Choroid plexus epithelial cell (primary cell): ENCODE results near the gene PCDH1.

Experiments used
- DNase-seq: peaks from one replicate; pipeline ENCODE4 v3.0.0-alpha.2; 2010; ENCODE audit warnings: low read depth
- H3K4me3 ChIP-seq: 2 replicates; pipeline ENCODE4 v1.5.1; 2011; ENCODE audit warnings: low read depth, mild to moderate bottlenecking, control low read depth, low read length, moderate library complexity
- TF ChIP-seq, protein P1 (sequence below): conservative IDR thresholded peaks from 2 replicates; pipeline ENCODE4 v1.5.1; 2011; ENCODE audit warnings: low read depth, mild to moderate bottlenecking, control low read depth, inconsistent platforms, low read length, moderate library complexity

The PCDH1 gene

DNA sequence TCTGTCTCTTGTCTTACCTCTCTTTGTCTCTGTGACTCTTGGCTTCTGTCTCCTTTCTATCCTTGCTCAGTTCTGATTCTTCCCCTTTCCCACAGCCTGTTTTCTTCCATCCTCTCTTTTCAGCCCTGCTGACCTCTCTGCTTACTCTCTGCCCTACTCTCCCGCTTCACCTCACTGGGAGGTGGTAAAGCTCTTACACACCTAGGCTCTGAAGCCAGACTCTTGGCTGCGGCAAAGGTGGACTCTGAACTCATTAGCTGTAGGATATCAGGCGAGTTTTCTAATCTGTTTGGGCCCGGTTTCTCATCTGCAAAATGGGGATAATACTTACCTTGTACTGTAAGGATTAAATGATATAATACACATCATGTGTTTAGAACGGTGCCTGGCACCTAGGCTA is 11.1 kb downstream of the PCDH1 start:
- DNase-seq: no peak
- no peak overlapping the region for H3K4me3 ChIP-seq
- TF ChIP-seq, protein P1, sequence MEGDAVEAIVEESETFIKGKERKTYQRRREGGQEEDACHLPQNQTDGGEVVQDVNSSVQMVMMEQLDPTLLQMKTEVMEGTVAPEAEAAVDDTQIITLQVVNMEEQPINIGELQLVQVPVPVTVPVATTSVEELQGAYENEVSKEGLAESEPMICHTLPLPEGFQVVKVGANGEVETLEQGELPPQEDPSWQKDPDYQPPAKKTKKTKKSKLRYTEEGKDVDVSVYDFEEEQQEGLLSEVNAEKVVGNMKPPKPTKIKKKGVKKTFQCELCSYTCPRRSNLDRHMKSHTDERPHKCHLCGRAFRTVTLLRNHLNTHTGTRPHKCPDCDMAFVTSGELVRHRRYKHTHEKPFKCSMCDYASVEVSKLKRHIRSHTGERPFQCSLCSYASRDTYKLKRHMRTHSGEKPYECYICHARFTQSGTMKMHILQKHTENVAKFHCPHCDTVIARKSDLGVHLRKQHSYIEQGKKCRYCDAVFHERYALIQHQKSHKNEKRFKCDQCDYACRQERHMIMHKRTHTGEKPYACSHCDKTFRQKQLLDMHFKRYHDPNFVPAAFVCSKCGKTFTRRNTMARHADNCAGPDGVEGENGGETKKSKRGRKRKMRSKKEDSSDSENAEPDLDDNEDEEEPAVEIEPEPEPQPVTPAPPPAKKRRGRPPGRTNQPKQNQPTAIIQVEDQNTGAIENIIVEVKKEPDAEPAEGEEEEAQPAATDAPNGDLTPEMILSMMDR: no peak

DNA sequence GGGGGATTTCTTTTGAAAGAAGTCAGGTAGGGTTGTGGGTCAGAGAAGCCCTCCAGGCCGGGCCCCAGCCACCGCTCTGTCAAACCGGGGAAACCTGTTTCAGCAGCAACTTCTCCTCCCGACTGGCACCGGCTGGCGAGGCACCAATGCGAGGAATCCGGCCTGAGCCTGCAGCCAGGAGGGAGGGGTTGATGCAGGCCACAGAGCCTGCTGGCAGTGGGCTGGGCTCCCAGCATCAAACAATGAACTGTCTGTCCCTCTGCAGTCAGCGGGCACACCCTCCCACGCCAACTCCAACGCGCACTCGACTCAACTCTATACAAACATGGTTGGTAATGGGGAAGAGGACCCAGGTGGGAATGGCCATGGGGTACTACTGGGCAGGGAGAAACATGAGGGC is 12.1 kb downstream of the PCDH1 start:
- DNase-seq: no peak
- no peak overlapping the region for H3K4me3 ChIP-seq
- TF ChIP-seq, protein P1: no peak

DNA sequence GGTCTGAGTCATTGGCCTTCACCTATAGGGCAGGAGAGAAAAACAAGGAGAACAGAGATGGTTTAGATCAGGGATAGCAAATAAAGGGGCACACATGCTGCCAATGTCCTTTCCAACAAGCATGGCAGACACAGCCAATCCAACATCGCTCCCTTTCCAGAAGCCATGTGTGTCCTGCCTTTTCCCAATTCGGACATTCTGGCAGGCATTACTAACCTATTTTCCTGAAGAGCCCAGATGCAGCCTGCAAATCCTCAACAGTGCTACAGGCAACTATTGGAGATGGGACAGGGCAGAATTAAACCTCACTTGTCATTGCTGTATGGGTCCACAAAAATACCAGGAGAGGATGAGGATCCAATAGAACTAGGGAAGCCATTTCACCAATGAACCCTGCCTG is 12.8 kb downstream of the PCDH1 start:
- TF ChIP-seq, protein P1: no peak
- H3K4me3 ChIP-seq: no peak overlapping the region
- DNase-seq: no peak

DNA sequence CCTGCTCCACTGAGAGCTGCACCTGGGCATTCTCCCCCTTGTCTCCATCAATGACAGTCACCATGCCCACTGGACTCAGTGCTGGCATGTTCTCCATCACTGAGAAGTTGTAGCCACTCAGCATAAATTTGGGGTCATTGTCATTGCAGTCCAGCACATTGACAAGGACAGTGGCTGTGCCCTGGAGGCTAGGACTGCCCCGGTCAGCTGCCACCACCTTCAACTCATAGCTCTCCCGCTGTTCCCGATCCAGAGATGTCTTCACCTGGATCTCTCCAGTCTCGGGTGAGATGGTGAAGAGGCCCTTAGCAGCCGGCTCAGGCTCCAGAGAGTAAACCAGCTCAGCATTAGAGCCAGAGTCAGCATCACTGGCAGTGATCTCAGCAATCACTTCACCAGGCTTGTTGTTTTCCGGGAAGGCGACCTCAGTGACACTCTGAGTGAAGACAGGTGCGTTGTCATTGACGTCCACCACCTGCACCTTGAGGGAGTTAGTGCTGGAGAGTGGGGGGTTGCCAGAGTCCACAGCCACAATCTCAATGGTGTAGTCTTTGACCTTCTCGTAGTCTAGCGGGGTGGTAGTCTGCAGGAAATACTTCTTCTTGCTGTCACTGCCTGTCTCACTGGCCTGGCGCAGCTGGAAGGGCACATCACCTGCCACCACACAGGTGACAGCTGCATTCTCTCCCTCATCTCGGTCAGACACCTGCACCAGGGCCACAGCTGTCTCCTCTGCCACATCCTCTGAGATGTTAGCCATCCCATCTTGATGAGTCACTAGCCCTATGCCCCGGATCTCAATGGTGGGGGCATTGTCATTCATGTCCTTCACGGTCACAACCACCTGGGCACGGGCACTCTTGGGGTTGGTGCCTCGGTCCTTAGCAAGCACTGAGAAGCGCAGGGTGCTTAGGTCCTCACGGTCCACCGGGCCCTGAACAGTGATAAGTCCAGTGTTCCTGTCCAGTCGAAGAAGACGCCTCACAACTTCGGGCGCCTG is 13.5 kb downstream of the PCDH1 start:
- TF ChIP-seq, protein P1: no peak
- no peak overlapping the region for H3K4me3 ChIP-seq
- no peak for DNase-seq

DNA sequence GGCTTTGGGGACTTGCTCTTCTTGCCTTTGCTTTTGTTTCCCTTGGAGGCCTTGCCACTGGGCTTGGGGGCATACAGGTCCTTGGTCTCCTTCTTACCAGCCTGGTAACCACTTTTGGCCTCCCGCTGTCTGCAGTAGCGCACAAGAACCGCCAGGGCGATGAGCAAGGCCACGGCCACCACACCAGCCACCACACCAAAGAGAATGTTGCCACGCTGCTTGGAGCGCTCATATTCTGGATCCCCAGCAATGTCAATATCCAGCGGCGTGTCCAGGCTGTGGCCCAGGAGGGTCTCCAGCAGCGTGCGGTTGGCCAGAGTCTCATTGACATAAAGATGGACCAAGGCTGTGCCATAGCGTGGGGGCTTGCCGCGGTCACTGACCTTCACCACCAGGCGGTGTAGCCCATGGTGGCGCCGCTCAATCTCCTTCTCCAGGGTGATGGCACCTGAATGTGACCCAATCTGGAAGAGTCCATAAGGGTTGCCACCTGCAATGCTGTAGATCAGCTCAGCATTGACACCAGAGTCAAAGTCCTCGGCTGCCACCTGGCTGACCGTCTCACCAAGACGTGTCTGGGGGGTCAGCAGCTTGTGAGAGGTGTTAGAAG is 14.5 kb downstream of the PCDH1 start:
- TF ChIP-seq, protein P1: no peak
- DNase-seq: no peak
- no peak overlapping the region for H3K4me3 ChIP-seq

DNA sequence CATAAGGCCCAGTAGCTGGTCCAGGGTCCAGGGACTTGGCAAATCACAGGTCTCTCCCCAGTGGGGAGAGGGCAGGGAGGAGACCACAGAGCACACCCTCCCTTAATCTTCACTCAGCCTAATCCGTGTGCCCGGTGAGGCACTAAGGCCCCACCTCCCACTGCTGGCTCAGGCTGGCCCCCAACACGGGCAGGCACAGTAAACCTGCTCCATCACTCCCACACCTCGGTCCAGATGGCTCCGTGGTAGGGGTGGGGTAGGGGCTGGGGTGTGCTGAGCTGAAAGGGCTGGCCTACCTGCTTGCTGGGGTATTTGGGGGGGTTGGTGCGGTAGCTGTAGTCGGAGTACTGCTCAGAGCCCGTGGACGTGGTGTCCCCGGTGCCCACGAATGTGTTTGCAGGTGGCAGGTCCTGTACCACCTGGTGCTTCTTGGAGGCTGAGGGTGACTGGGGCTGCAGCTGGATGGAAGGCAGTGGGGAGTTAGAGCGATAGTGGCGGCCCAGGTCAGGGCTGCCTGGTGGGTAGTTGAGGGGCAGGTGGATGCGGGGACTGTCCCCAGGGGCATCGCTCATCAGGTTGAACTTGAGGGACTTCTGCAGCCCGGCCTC is 15.2 kb downstream of the PCDH1 start:
- no peak overlapping the region for H3K4me3 ChIP-seq
- TF ChIP-seq, protein P1: no peak
- no peak for DNase-seq
